GM10847 (cell line): Measurements from ENCODE around the gene F7.

ENCODE experiments used
- POLR2A ChIP-seq: IDR thresholded peaks from 2 replicates; pipeline ENCODE4 v1.6.1; 2011; ENCODE audit not compliant: insufficient read length; ENCODE audit errors: extremely low read depth

Gene F7

GRCh38 chr13:113155982-113156655 is 50.5 kb downstream of the F7 start:
- TF ChIP-seq POLR2A, result no peak

- no peak for TF ChIP-seq POLR2A
Measured at GRCh38 chr13:113157206-113157928, 51.8 kb downstream of the F7 start.

GRCh38 chr13:113157929-113158747 is 52.5 kb downstream of the F7 start, which contains the start of gene PROZ:
PROZ (plus strand) TSS chr13:113158648; CDS start chr13:113158661, 13 bp downstream.
- no peak for TF ChIP-seq POLR2A

- TF ChIP-seq POLR2A, result no peak
Measured at GRCh38 chr13:113158946-113159345, 53.4 kb downstream of the F7 start.

- no peak for TF ChIP-seq POLR2A
Measured at GRCh38 chr13:113159701-113160100, 54.1 kb downstream of the F7 start.

GRCh38 chr13:113160983-113161382 is 55.4 kb downstream of the F7 start:
- TF ChIP-seq POLR2A, result no peak

- TF ChIP-seq POLR2A, result no peak
Measured at GRCh38 chr13:113161433-113161832, 55.8 kb downstream of the F7 start.

GRCh38 chr13:113162783-113163685 is 57.4 kb downstream of the F7 start:
- TF ChIP-seq POLR2A, result no peak

GRCh38 chr13:113164492-113164891 is 58.9 kb downstream of the F7 start:
- no peak for TF ChIP-seq POLR2A

- TF ChIP-seq POLR2A, result no peak
Measured at GRCh38 chr13:113166266-113166665, 60.7 kb downstream of the F7 start.

- no peak for TF ChIP-seq POLR2A
Measured at GRCh38 chr13:113166681-113167080, 61.1 kb downstream of the F7 start.

GRCh38 chr13:113167155-113167554 is 61.6 kb downstream of the F7 start:
- no peak for TF ChIP-seq POLR2A

GRCh38 chr13:113167575-113167974 is 62.0 kb downstream of the F7 start:
- no peak for TF ChIP-seq POLR2A

GRCh38 chr13:113168211-113168610 is 62.6 kb downstream of the F7 start:
- no peak for TF ChIP-seq POLR2A

GRCh38 chr13:113169277-113170272 is 64.0 kb downstream of the F7 start:
- no peak for TF ChIP-seq POLR2A
